CD4-positive, alpha-beta T cell treated with Interleukin-6 at 100 ng/mL for 8 hours (primary cell): ENCODE measurements around the gene SYTL3.

Experiments
- DNase-seq: peaks from one replicate; pipeline ENCODE4 v3.0.0-alpha.2; 2020; ENCODE audit warnings: mixed read lengths, low spot score

SYTL3 gene

GRCh38 chr6:158793432-158793831 lies 143.6 kb downstream of the SYTL3 start:
- peak; percentile 23 for DNase-seq

GRCh38 chr6:158795516-158795915 lies 145.7 kb downstream of the SYTL3 start:
- no peak for DNase-seq

GRCh38 chr6:158796353-158796752 lies 146.5 kb downstream of the SYTL3 start:
- no peak for DNase-seq

- DNase-seq, result no peak
Observed at GRCh38 chr6:158797331-158798310, 147.8 kb downstream of the SYTL3 start.

GRCh38 chr6:158798311-158798710 lies 148.5 kb downstream of the SYTL3 start:
- no peak for DNase-seq

- no peak for DNase-seq
Observed at GRCh38 chr6:158799051-158799792, 149.4 kb downstream of the SYTL3 start.

- no peak for DNase-seq
Observed at GRCh38 chr6:158801655-158802294, 151.9 kb downstream of the SYTL3 start.

GRCh38 chr6:158803733-158804143 lies 153.9 kb downstream of the SYTL3 start:
- peak; percentile 67 for DNase-seq

GRCh38 chr6:158804207-158804606 lies 154.4 kb downstream of the SYTL3 start:
- DNase-seq, result no peak

GRCh38 chr6:158805698-158806377 lies 156.0 kb downstream of the SYTL3 start:
- DNase-seq, result no peak

GRCh38 chr6:158807515-158808441 lies 157.9 kb downstream of the SYTL3 start:
- no peak for DNase-seq

- DNase-seq, result no peak
Observed at GRCh38 chr6:158808442-158808833, 158.6 kb downstream of the SYTL3 start.

GRCh38 chr6:158808941-158809678 lies 159.3 kb downstream of the SYTL3 start:
- DNase-seq, result peak; percentile 31

- DNase-seq, result no peak
Observed at GRCh38 chr6:158810155-158811095, 160.6 kb downstream of the SYTL3 start.

- DNase-seq, result no peak
Observed at GRCh38 chr6:158812611-158813010, 162.8 kb downstream of the SYTL3 start.

GRCh38 chr6:158813032-158813431 lies 163.2 kb downstream of the SYTL3 start:
- no peak for DNase-seq
